Brain microvascular endothelial cell (primary cell): ENCODE results near the gene RUVBL2.

Source experiments
- DNase-seq: peaks from one replicate; pipeline ENCODE4 v3.0.0-alpha.2; 2020
- H3K27ac ChIP-seq: fragments of 250-450 bp; sonication (Bioruptor Pico); 2 replicates; pipeline ENCODE4 v1.5.1; 2020; ENCODE audit warnings: mild to moderate bottlenecking, moderate library complexity
- H3K27me3 ChIP-seq: fragments of 250-450 bp; sonication (Bioruptor Pico); replicated peaks from 2 replicates; pipeline ENCODE4 v1.5.1; 2020; ENCODE audit warnings: mild to moderate bottlenecking
- H3K36me3 ChIP-seq: fragments of 250-450 bp; sonication (Bioruptor Pico); replicated peaks from 2 replicates; pipeline ENCODE4 v1.5.1; 2020; ENCODE audit warnings: mild to moderate bottlenecking
- H3K4me3 ChIP-seq: 2 replicates; pipeline ENCODE4 v1.5.1; 2011; ENCODE audit warnings: low read depth, mild to moderate bottlenecking, control low read depth, low read length, moderate library complexity
- in situ Hi-C: cut with HindIII; loops from 2 replicates; pipeline ENCODE4 v1.10.0; 2017; ENCODE audit warnings: low sequenced_read_pairs, low pct_ligation_motif_present
- TF ChIP-seq, protein P1 (sequence below): IDR thresholded peaks from 2 replicates; pipeline ENCODE4 v1.5.1; 2011; ENCODE audit warnings: low read depth, mild to moderate bottlenecking, moderate library complexity, low read length, control low read depth, inconsistent platforms; ENCODE audit errors: missing control alignments

Gene RUVBL2

DNA sequence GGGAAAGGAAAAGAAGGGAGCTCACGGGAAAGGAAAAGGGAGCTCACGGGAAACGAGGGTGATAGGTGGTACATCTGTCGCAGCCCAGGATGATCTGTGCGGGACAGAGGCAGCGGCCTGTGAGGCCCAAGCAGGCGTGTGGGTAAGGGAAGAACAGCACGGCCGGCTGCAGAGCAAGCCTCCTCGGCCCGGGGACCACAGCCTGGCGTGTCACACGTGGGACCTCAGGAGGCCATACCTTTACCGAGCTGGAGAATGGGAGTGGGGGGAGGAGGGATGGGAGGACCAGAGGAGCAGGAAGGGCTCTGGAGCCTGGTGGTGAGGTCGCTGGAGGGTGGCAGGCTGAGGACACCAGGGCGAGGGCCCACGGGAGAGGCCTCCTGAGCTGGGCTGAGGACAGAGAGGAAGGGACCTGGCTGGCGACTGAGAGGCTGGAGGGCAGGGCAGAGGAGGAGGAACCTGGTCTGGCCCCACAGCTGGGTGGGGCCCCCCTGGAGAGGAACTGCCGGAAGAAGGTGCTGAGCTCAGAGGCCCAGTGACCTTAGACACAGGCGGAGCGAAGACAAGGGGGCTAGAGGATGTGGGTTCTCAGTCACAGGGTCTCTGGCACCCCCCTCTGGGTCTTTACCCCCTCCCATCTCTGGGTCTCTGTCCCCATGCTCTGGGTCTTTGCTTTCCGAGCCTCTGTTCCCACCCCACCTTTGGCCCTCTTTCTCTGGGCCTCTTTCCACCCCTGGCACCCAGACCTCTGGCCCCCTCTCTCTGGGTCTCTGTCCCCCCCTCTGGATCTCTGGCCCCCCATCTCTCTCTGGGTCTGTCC lies 31.4 kb upstream of the RUVBL2 start:
- no peak for DNase-seq
- Histone ChIP-seq H3K36me3 (peaks cover 24% of the 10 kb centered on the region), H3K4me3 (no peak overlapping the region), H3K27ac (peak overlapping the region; percentile 15), H3K27me3 (no peaks in the 10 kb centered on the region)
- in situ Hi-C loops = no loop called here
- TF ChIP-seq, protein P1, sequence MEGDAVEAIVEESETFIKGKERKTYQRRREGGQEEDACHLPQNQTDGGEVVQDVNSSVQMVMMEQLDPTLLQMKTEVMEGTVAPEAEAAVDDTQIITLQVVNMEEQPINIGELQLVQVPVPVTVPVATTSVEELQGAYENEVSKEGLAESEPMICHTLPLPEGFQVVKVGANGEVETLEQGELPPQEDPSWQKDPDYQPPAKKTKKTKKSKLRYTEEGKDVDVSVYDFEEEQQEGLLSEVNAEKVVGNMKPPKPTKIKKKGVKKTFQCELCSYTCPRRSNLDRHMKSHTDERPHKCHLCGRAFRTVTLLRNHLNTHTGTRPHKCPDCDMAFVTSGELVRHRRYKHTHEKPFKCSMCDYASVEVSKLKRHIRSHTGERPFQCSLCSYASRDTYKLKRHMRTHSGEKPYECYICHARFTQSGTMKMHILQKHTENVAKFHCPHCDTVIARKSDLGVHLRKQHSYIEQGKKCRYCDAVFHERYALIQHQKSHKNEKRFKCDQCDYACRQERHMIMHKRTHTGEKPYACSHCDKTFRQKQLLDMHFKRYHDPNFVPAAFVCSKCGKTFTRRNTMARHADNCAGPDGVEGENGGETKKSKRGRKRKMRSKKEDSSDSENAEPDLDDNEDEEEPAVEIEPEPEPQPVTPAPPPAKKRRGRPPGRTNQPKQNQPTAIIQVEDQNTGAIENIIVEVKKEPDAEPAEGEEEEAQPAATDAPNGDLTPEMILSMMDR = no peak

DNA sequence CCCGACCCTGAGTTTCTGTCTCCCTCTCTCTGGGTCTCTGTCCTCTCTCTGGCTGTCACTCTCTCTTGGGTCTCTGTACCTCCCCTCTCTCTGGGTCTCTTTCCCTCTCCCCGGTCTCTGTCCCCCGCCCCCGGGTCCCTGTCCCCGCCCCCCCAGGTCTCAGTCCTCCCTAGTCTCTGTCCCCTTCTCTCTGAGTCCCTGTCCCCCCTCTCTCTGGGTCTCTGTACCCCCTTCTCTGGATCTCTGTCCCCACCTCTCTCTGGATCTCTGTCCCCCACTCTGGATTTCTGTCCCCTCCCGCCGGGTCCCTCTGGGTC lies 30.9 kb upstream of the RUVBL2 start:
- no peak overlapping the region for H3K4me3 ChIP-seq
- in situ Hi-C loops = no loop called here
- peaks cover 29% of the 10 kb centered on the region for H3K36me3 ChIP-seq
- peak overlapping the region; percentile 15 for H3K27ac ChIP-seq
- H3K27me3 ChIP-seq = no peaks in the 10 kb centered on the region
- DNase-seq = no peak
- TF ChIP-seq, protein P1 = no peak

DNA sequence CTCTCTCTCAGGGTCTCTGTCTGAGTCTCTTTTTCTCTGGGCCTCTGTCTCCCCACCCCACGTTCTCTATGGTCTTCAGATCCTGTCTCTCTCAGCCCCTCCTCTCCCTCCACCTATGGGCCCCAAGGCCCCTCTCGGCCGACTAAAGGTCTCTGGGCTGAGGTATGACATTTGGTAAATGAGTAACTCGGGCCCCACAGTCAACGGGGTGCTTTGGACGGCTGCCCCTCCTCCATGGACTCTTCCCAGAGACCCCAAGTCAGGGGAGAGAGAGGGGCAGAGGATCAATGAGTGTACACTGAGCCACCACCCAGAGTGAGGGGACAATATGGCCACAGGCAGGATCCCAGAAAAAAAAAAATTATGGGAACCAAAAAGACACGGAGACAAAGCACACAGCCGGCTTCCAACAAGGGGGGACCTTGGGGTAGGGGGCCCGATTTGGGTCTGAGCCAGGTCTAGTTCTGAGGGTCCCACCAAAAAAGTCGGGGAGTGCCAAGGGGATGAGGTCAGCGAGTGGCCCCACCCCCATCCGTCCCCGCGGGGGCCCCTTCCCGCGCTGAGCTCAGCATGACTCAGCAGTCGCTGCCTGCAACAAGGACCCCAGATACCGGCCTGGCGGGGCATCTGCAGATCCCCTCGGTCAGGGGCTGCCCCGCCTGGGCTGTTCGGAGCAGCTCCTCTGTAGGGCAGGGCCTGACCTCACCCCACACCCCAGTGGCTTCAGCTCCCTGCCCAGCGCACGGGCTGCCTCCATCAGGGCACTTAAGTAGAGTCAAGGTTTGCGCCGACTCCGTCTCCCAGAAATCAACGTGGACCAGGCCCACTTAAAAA lies 30.1 kb upstream of the RUVBL2 start:
- no peak for DNase-seq
- H3K36me3 ChIP-seq = peaks cover 35% of the 10 kb centered on the region

DNA sequence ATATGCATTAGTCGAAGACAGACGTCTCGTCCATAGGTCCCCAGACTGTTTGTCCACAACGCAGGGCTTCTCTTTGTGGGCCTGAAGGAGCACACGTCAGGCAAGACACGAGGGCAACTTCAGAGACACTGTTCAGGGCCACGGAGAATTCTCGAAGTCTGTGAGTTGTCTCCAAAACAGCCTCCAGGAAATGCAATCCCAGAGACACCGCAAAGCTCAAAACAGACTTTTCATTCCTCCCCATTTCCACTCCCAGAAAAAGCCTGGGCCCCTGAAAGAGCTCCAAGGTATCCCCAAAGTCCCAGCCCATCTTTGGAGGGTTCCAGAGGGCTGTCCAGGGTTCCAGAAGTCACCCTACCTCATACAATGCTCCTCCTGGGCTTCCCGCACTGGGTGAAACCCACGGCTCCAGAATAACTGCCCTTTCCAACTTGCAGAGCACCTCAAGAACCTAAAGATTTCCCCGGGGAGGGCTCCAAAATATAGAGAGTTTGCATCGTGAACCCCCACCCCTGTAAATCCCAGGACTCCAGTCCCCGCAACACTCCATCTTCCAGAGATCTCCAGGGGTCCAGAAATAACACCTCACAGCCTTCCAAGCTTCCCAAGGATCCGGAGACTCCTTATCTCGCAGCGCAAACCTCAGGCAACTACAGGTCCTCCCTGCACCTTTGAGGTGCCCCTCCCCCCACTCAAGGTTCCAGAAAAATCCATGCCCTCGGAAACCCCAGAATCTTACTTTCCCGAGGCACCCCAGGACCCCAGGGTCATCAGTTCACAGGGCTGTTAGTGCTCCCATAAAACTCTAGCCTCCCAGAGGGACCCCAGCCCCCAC lies 29.3 kb upstream of the RUVBL2 start:
- H3K27me3 ChIP-seq = no peaks in the 10 kb centered on the region
- peak overlapping the region; percentile 2 for H3K4me3 ChIP-seq
- H3K27ac ChIP-seq = peak overlapping the region; percentile 96
- DNase-seq = peak; percentile 45
- peaks cover 42% of the 10 kb centered on the region for H3K36me3 ChIP-seq
- in situ Hi-C loops = no loop called here
- TF ChIP-seq, protein P1 = no peak

More for the DNA sequence above, 30.1 kb upstream of the RUVBL2 start:
- in situ Hi-C loops = no loop called here
- Histone ChIP-seq H3K27ac (peak overlapping the region; percentile 96), H3K4me3 (peak overlapping the region; percentile 2), H3K27me3 (no peaks in the 10 kb centered on the region)
- TF ChIP-seq, protein P1 = no peak

DNA sequence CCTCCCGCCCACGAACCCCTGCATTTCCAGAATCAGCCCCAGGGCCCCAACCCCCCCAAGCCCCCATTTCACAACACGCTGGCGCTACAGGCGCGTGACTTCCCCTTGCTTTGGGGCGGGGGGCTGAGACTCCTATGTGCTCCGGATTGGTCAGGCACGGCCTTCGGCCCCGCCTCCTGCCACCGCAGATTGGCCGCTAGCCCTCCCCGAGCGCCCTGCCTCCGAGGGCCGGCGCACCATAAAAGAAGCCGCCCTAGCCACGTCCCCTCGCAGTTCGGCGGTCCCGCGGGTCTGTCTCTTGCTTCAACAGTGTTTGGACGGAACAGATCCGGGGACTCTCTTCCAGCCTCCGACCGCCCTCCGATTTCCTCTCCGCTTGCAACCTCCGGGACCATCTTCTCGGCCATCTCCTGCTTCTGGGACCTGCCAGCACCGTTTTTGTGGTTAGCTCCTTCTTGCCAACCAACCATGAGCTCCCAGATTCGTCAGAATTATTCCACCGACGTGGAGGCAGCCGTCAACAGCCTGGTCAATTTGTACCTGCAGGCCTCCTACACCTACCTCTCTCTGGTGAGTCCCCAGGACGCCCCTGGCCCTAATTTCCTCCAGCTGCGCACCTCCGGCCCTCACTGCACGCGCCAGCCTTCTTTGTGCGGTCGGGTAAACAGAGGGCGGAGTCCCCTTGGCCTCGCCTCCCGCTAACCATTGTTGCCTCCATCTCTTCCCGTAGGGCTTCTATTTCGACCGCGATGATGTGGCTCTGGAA lies 28.5 kb upstream of the RUVBL2 start, which contains the start of gene FTL:
Gene FTL, plus strand, starts transcription at position 270 of the 766 bp plus-strand sequence. Its CDS starts 199 bp downstream, at position 469.
- in situ Hi-C loops = no loop called here
- TF ChIP-seq, protein P1 = no peak

More for the DNA sequence above, 28.5 kb upstream of the RUVBL2 start, which contains the start of gene FTL:
- peak; percentile 96 for DNase-seq
- no peaks in the 10 kb centered on the region for H3K27me3 ChIP-seq
- H3K4me3 ChIP-seq = peak within 1 kb of the TSS; percentile 79
- H3K36me3 ChIP-seq = peaks cover 48% of the 10 kb centered on the region
- peak within 1 kb of the TSS; percentile 96 for H3K27ac ChIP-seq
